Measurements from ENCODE around the gene SLC49A3. TPM values are rescaled to one million over a fixed set of nuclear protein-coding genes. Genes with fewer than 3 reads are reported as not detected.
"Not testable (repeated sequence)": the region's sequence is repeated elsewhere in the genome, so short reads cannot be mapped to it uniquely, and the experiment has no call there.

Gene SLC49A3
- total RNA-seq, 4 donors from 2014 or later, result 5.9 to 18.0 (median 14.3) TPM

DNA sequence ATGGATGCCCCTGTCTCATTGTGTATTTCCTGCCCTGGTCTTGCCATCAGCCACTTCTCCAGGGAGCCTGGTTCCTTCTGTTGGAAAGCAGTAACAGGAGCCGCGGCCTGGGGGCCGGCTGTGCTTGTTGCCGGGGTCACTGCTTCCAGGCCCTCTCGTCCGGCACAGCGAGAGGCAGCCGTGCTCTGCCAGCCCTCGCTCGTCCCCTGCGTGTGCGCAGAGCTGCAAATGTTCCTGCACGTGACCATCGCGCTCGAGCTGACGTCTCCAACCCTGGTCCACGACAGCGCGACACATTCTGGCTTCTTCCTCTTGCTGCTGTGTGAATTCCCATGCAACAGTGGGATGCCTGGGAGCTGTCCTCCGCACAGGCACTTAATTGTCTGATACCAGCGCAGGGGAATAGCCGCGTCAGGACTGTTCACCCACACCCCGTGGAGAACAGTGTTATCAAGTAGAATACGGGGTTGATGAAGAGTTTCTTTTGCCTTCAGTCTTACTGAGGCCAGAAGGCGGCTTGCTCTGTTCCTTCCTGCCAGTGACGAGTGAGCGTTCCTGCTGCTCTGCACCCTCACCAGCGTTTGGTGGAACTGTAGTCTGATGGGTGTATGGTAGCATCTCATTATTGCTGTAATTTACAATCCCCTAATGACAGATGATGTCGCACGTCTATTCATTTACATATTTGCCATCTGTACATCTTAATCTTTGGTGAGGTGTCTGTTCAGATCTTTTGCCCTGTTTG lies 51.2 kb downstream of the SLC49A3 start:
- Histone ChIP-seq H3K4me1 (no peaks in the 10 kb centered on the region), H3K27me3 (peaks cover 0 to 5% of the 10 kb centered on the region in 2 donors), H3K9me3 (peaks cover 0 to 26% (median 0%) of the 10 kb centered on the region in 4 donors), H3K4me3 (no peak overlapping the region), H3K27ac (no peak overlapping the region), H3K36me3 (no peaks in the 10 kb centered on the region)
- WGBS, 2 donors, result 49 to 54% methylated on average over 30 to 31 of the region's 32 CpGs
- DNase-seq (ENCODE audit: low spot score in 2 of 2), result no peak
- TF ChIP-seq EP300 (IDR thresholded peaks at IDR 0.05) (no peak), POLR2A (IDR thresholded peaks at IDR 0.05) (no peak)
- TF ChIP-seq, protein P1, sequence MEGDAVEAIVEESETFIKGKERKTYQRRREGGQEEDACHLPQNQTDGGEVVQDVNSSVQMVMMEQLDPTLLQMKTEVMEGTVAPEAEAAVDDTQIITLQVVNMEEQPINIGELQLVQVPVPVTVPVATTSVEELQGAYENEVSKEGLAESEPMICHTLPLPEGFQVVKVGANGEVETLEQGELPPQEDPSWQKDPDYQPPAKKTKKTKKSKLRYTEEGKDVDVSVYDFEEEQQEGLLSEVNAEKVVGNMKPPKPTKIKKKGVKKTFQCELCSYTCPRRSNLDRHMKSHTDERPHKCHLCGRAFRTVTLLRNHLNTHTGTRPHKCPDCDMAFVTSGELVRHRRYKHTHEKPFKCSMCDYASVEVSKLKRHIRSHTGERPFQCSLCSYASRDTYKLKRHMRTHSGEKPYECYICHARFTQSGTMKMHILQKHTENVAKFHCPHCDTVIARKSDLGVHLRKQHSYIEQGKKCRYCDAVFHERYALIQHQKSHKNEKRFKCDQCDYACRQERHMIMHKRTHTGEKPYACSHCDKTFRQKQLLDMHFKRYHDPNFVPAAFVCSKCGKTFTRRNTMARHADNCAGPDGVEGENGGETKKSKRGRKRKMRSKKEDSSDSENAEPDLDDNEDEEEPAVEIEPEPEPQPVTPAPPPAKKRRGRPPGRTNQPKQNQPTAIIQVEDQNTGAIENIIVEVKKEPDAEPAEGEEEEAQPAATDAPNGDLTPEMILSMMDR (IDR thresholded peaks at IDR 0.05), result no peak

DNA sequence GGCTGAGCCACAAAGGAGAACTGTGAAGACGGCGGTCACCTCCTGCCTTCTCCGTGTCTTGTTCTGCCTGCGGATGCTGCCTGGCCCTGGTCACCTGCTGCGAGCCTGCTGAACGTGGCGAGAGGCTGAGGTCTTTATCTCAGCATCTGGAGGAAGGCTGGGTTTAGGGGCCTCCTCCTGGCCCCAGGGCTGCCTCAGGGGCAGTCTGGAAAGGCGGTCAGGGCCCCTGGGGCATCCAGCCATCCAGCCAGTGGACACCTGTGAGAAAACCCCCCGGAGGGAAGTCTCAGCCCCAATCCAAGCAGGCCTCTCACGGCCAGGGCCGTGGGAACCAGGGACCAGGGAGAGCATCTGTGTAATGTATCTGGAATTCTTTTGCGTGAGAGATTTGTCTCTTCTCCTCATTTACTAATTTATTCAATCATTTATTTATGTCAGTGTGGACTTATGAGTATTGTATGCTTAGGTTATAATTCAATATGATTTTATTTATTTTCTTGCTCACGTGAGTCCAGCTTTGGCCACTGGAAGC lies 52.3 kb downstream of the SLC49A3 start:
- Histone ChIP-seq H3K27ac (no peak overlapping the region), H3K36me3 (no peaks in the 10 kb centered on the region), H3K4me3 (no peak overlapping the region), H3K9me3 (peaks cover 0 to 27% (median 0%) of the 10 kb centered on the region in 4 donors), H3K27me3 (peaks cover 0 to 5% of the 10 kb centered on the region in 2 donors), H3K4me1 (no peaks in the 10 kb centered on the region)
- 62 to 70% methylated on average over 12 to 13 of the region's 13 CpGs for WGBS, 2 donors
- TF ChIP-seq EP300 (IDR thresholded peaks at IDR 0.05), result no peak
- no peak for TF ChIP-seq POLR2A (IDR thresholded peaks at IDR 0.05)
- TF ChIP-seq, protein P1 (IDR thresholded peaks at IDR 0.05), result no peak
- no peak for DNase-seq (ENCODE audit: low spot score in 2 of 2)

DNA sequence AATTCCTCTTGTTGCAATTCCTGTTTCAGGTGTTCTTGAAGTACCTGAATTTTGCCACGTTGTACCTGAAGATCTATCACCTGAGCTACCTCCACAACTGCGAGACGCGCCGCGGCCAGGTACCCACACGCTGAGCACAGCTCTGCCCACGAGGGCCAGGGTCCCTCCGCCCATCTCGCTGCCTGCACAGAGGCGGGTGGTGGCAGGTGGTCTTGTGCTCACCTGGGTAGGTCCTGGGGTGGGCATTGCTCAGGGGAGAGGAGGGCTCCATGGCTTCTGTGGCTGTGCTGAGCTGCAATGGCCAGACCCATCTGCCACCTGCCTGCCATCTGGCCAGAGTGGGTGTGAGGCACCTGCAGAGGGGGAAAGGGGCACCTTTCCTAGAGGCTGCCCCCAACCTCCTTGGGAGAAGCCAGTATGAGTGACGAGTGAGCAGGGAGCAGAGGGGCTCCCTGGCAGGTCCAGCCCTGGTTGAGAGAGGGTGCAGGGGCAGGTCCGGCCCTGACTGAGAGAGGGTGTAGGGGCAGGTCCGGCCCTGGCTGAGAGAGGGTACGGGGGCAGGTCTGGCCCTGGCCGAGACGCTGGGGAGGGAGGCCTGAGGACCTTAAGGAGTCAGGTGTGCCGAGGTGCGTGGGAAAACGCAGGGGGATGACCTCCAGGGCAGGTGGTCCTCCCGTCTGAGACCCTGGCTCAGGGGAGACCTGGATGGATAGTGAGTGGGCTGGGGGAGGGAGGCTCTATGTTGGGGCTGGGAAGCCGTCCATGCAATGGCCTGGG lies 52.9 kb downstream of the SLC49A3 start:
- Histone ChIP-seq H3K27ac (no peak overlapping the region), H3K4me1 (no peaks in the 10 kb centered on the region), H3K27me3 (peaks cover 0 to 5% of the 10 kb centered on the region in 2 donors), H3K4me3 (no peak overlapping the region), H3K36me3 (no peaks in the 10 kb centered on the region), H3K9me3 (peaks cover 0 to 29% (median 0%) of the 10 kb centered on the region in 4 donors)
- TF ChIP-seq, protein P1 (IDR thresholded peaks at IDR 0.05), result no peak
- TF ChIP-seq POLR2A (IDR thresholded peaks at IDR 0.05) (no peak), EP300 (IDR thresholded peaks at IDR 0.05) (no peak)
- WGBS, 2 donors, result 76 to 82% methylated on average over 21 to 22 of the region's 22 CpGs
- no peak for DNase-seq (ENCODE audit: low spot score in 2 of 2)

DNA sequence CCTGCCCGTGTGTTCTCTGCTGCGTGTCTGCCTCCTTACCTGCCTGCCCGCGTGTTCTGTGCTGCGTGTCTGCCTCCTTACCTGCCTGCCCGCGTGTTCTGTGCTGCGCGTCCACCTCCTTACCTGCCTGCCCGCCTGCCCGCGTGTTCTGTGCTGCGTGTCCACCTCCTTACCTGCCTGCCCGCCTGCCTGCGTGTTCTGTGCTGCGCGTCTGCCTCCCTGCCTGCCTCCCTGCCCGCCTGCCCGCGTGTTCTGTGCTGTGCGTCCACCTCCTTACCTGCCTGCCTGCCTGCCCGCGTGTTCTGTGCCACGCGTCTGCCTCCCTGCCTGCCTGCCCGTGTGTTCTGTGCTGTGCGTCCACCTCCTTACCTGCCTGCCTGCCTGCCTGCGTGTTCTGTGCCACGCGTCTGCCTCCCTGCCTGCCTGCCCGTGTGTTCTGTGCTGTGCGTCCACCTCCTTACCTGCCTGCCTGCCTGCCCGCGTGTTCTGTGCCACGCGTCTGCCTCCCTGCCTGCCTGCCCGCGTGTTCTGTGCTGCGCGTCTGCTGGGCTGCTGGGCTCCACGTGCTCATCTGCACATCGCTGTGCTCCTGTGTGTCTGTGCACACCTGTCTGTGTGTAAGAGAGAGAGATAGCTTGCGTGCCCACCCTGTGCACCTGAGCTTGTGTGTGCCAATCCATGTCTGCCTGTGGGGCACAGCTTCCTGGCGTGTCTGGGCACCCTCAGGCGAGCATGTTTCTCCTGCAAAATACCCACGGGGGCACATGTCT lies 53.7 kb downstream of the SLC49A3 start:
- H3K27me3 ChIP-seq; H3K4me3 ChIP-seq; DNase-seq (ENCODE audit: low spot score in 2 of 2); H3K4me1 ChIP-seq; H3K36me3 ChIP-seq; H3K27ac ChIP-seq: not testable (repeated sequence)
- WGBS, 2 donors, result 91 to 96% methylated on average over 38 to 46 of the region's 46 CpGs
- peaks cover 0 to 32% (median 0%) of the 10 kb centered on the region in 4 donors for H3K9me3 ChIP-seq

DNA sequence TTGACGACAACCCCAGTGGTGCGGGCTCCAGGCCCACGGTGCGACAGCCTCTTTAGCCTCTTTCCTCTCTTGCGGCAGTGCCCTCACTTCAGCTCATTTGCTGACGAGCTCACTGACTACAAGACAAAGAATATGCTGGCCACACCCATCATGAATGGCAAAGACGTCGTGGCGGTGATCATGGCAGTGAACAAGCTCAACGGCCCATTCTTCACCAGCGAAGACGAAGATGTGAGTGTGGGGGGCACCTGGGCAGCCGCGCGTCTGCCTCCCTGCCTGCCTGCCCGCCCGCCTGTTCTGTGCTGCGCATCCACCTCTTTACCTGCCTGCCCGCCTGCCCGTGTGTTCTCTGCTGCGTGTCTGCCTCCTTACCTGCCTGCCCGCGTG lies 54.4 kb downstream of the SLC49A3 start:
- DNase-seq (ENCODE audit: low spot score in 2 of 2), result no peak
- no peaks in the 10 kb centered on the region for H3K36me3 ChIP-seq
- H3K27ac ChIP-seq, result no peak overlapping the region
- TF ChIP-seq POLR2A (IDR thresholded peaks at IDR 0.05) (no peak), EP300 (IDR thresholded peaks at IDR 0.05) (no peak)
- TF ChIP-seq, protein P1 (IDR thresholded peaks at IDR 0.05), result no peak
- 79 to 82% methylated on average over 23 of the region's 23 CpGs for WGBS, 2 donors
- H3K9me3 ChIP-seq, result peaks cover 0 to 35% (median 0%) of the 10 kb centered on the region in 4 donors
- H3K4me3 ChIP-seq, result no peak overlapping the region
- H3K27me3 ChIP-seq, result peaks cover 0 to 5% of the 10 kb centered on the region in 2 donors
- H3K4me1 ChIP-seq, result no peaks in the 10 kb centered on the region

All from tibial nerve (tissue), 4 donors.